OCI-LY3 (cell line): Measurements from ENCODE around the gene GPR65.

Experiments
- H2AFZ ChIP-seq: fragments of 200-600, 300-600 bp; shearing (Covaris generic); 2 replicates; pipeline ENCODE4 v1.6.0; 2014; ENCODE audit warnings: antibody characterized with exemption, low read depth, low read length
- H3K27ac ChIP-seq: fragments of 200-600, 300-600 bp; sonication (generic); 2 replicates; pipeline ENCODE4 v1.5.1; 2014; ENCODE audit warnings: mild to moderate bottlenecking, low read length, moderate library complexity, mixed read lengths
- H3K27me3 ChIP-seq: fragments of 200-600, 300-600 bp; sonication (generic); 2 replicates; pipeline ENCODE4 v1.6.1; 2014; ENCODE audit warnings: low read depth, low read length, mixed read lengths
- H3K36me3 ChIP-seq: fragments of 200-600, 300-600 bp; sonication (generic); replicated peaks from 2 replicates; pipeline ENCODE3; 2014; ENCODE audit warnings: low read depth, low read length, mixed read lengths
- H3K4me1 ChIP-seq: fragments of 300-600, 200-600 bp; sonication (generic); 2 replicates; pipeline ENCODE4 v1.6.1; 2014; ENCODE audit warnings: low read length, mixed read lengths
- H3K4me2 ChIP-seq: fragments of 200-600, 300-600 bp; sonication (generic); 2 replicates; pipeline ENCODE4 v1.6.1; 2014; ENCODE audit warnings: low read length, mixed read lengths
- H3K4me3 ChIP-seq: fragments of 300-600, 200-600 bp; sonication (generic); 2 replicates; pipeline ENCODE4 v1.5.1; 2014; ENCODE audit warnings: antibody characterized with exemption, mild to moderate bottlenecking, low read length, moderate library complexity
- H3K79me2 ChIP-seq: fragments of 300-600, 200-600 bp; shearing (Covaris generic); 2 replicates; pipeline ENCODE4 v1.6.1; 2014; ENCODE audit warnings: mild to moderate bottlenecking, low read length, mixed read lengths
- H3K9ac ChIP-seq: fragments of 300-600, 200-600 bp; shearing (Covaris generic); 2 replicates; pipeline ENCODE4 v1.6.0; 2014; ENCODE audit warnings: mild to moderate bottlenecking, low read length, moderate library complexity
- H3K9me3 ChIP-seq: fragments of 200-600, 300-600 bp; shearing (Covaris generic); 2 replicates; pipeline ENCODE4 v1.6.1; 2014; ENCODE audit warnings: low read length, mixed read lengths; ENCODE audit not compliant: insufficient read depth
- H4K20me1 ChIP-seq: fragments of 200-600, 300-600 bp; sonication (generic); 2 replicates; pipeline ENCODE4 v1.6.1; 2016; ENCODE audit warnings: low read length, mixed read lengths; ENCODE audit not compliant: insufficient read depth
- CTCF ChIP-seq: fragments of 200-600, 300-600 bp; sonication (generic); IDR thresholded peaks from 2 replicates; pipeline ENCODE4 v1.5.1; 2014; ENCODE audit warnings: antibody characterized with exemption, low read length, low read depth
- EZH2phosphoT487 ChIP-seq: fragments of 200-600 bp; shearing (Covaris generic); IDR thresholded peaks from 2 replicates; pipeline ENCODE4 v1.6.1; 2018; ENCODE audit warnings: antibody characterized with exemption, mixed run types, low read depth

Gene GPR65

GRCh38 chr14:87966816-87967215 is 38.1 kb upstream of the GPR65 start:
- H3K4me2 ChIP-seq, result no peak overlapping the region
- no peak overlapping the region for H3K27ac ChIP-seq

GRCh38 chr14:87967496-87967895 is 37.4 kb upstream of the GPR65 start:
- no peaks in the 10 kb centered on the region for H3K27me3 ChIP-seq
- no peak overlapping the region for H3K4me3 ChIP-seq
- no peak overlapping the region for H3K9ac ChIP-seq
- no peak overlapping the region for H3K27ac ChIP-seq
- H3K4me1 ChIP-seq, result peaks cover 9% of the 10 kb centered on the region
- no peaks in the 10 kb centered on the region for H3K79me2 ChIP-seq
- no peaks in the 10 kb centered on the region for H4K20me1 ChIP-seq
- no peaks in the 10 kb centered on the region for H3K36me3 ChIP-seq
- no peak overlapping the region for H2AFZ ChIP-seq
- no peaks in the 10 kb centered on the region for H3K9me3 ChIP-seq
- no peak overlapping the region for H3K4me2 ChIP-seq
- TF ChIP-seq EZH2phosphoT487 (no peak), CTCF (no peak)

More at GRCh38 chr14:87966816-87967215, 38.1 kb upstream of the GPR65 start:
- Histone ChIP-seq H4K20me1 (no peaks in the 10 kb centered on the region), H3K36me3 (peaks cover 1% of the 10 kb centered on the region), H3K9ac (no peak overlapping the region), H3K4me1 (peaks cover 9% of the 10 kb centered on the region), H3K27me3 (no peaks in the 10 kb centered on the region), H3K9me3 (no peaks in the 10 kb centered on the region), H3K79me2 (no peaks in the 10 kb centered on the region), H2AFZ (no peak overlapping the region), H3K4me3 (no peak overlapping the region)
- TF ChIP-seq CTCF (no peak), EZH2phosphoT487 (no peak)

GRCh38 chr14:87971010-87971409 is 33.9 kb upstream of the GPR65 start:
- Histone ChIP-seq H3K9ac (no peak overlapping the region), H3K27me3 (no peaks in the 10 kb centered on the region), H3K4me2 (peak overlapping the region; percentile 42), H3K9me3 (no peaks in the 10 kb centered on the region), H2AFZ (no peak overlapping the region), H4K20me1 (no peaks in the 10 kb centered on the region), H3K36me3 (no peaks in the 10 kb centered on the region), H3K27ac (no peak overlapping the region), H3K4me1 (peaks cover 9% of the 10 kb centered on the region), H3K4me3 (no peak overlapping the region), H3K79me2 (no peaks in the 10 kb centered on the region)
- TF ChIP-seq EZH2phosphoT487, result no peak
- TF ChIP-seq CTCF, result no peak

- Histone ChIP-seq H3K27me3 (no peaks in the 10 kb centered on the region), H3K4me2 (no peak overlapping the region), H3K4me3 (no peak overlapping the region), H3K27ac (no peak overlapping the region), H3K9ac (no peak overlapping the region), H3K9me3 (no peaks in the 10 kb centered on the region), H2AFZ (no peak overlapping the region), H3K36me3 (no peaks in the 10 kb centered on the region), H3K79me2 (no peaks in the 10 kb centered on the region), H4K20me1 (no peaks in the 10 kb centered on the region), H3K4me1 (peaks cover 12% of the 10 kb centered on the region)
- no peak for TF ChIP-seq CTCF
- TF ChIP-seq EZH2phosphoT487, result no peak
Measured at GRCh38 chr14:87975636-87976035, 29.3 kb upstream of the GPR65 start.
